ENCODE data around the gene ZNF526. TPM values are rescaled to one million over a fixed set of nuclear protein-coding genes. Genes with fewer than 3 reads are reported as not detected.

Gene ZNF526
- polyA plus RNA-seq, 1 donor from 2014 or later: 2.1 TPM

DNA sequence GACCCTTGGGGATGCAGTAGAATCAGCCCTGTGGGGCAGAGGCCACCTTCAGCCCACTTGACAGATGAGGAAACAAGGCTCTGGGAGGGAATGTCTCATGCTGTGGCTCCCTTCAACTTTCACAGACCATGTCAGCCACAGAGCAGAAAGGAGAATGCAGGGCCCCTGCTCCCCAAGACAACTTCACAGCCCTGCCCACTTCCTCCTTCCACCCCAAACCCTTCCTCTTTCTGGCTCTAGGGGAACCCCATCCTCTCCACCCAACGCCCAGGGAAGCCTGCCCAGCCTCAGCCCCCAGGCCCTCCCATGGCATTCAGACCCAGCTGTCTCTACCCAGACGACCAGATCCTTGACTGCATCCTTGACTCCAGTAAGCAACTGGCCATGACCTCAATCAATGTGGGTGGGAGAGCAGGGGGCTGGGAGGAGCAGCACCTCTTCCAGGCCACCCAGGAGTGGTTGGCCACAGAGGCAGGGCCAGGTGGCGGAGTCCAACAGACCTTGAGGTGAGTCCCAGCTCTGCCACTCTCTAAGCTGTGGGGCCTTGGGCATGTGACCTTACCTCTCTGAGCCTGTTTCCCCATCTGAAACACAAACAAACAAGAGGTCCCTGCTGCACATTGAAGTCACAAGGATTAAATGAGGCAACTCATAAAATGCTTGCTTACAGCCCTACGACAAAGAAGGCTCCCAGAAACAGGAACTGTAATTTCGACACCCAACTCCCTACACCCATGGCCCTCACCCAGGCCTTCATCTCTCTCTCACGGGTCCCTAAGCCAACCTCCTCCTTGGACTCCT, 18.4 kb upstream of the ZNF526 start:
- peaks cover 3% of the 10 kb centered on the region for H4K20me1 ChIP-seq (ENCODE audit: insufficient read depth)
- H3K4me3 ChIP-seq (ENCODE audit: low read length): no peak overlapping the region
- no peak overlapping the region for H3K4me2 ChIP-seq (ENCODE audit: low read length)
- H3F3A ChIP-seq (ENCODE audit: insufficient read depth, low read length, poor library complexity, severe bottlenecking): no peaks in the 10 kb centered on the region
- H2AFZ ChIP-seq (ENCODE audit: low read depth, low read length): no peak overlapping the region
- H3K9me3 ChIP-seq (ENCODE audit: low read length): no peaks in the 10 kb centered on the region
- no peaks in the 10 kb centered on the region for H3K9me2 ChIP-seq (ENCODE audit: insufficient read depth, low read length)
- TF ChIP-seq, protein P1, sequence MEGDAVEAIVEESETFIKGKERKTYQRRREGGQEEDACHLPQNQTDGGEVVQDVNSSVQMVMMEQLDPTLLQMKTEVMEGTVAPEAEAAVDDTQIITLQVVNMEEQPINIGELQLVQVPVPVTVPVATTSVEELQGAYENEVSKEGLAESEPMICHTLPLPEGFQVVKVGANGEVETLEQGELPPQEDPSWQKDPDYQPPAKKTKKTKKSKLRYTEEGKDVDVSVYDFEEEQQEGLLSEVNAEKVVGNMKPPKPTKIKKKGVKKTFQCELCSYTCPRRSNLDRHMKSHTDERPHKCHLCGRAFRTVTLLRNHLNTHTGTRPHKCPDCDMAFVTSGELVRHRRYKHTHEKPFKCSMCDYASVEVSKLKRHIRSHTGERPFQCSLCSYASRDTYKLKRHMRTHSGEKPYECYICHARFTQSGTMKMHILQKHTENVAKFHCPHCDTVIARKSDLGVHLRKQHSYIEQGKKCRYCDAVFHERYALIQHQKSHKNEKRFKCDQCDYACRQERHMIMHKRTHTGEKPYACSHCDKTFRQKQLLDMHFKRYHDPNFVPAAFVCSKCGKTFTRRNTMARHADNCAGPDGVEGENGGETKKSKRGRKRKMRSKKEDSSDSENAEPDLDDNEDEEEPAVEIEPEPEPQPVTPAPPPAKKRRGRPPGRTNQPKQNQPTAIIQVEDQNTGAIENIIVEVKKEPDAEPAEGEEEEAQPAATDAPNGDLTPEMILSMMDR (IDR thresholded peaks at IDR 0.05; ENCODE audit: poor library complexity, severe bottlenecking): no peak
- TF ChIP-seq EZH2 (IDR thresholded peaks at IDR 0.05; ENCODE audit: borderline replicate concordance, insufficient read depth, low read length, poor library complexity, severe bottlenecking) (no peak), MXI1 (conservative IDR thresholded peaks at IDR 0.05; ENCODE audit: poor library complexity, severe bottlenecking) (no peak), EP300 (conservative IDR thresholded peaks at IDR 0.05; ENCODE audit: poor library complexity, severe bottlenecking) (no peak), RAD21 (conservative IDR thresholded peaks at IDR 0.05) (no peak), POLR2AphosphoS5 (IDR thresholded peaks at IDR 0.05) (no peak), TAF1 (IDR thresholded peaks at IDR 0.05; ENCODE audit: low read depth) (no peak), SMC3 (conservative IDR thresholded peaks at IDR 0.05; ENCODE audit: poor library complexity) (no peak)
- TF ChIP-seq, protein P2, sequence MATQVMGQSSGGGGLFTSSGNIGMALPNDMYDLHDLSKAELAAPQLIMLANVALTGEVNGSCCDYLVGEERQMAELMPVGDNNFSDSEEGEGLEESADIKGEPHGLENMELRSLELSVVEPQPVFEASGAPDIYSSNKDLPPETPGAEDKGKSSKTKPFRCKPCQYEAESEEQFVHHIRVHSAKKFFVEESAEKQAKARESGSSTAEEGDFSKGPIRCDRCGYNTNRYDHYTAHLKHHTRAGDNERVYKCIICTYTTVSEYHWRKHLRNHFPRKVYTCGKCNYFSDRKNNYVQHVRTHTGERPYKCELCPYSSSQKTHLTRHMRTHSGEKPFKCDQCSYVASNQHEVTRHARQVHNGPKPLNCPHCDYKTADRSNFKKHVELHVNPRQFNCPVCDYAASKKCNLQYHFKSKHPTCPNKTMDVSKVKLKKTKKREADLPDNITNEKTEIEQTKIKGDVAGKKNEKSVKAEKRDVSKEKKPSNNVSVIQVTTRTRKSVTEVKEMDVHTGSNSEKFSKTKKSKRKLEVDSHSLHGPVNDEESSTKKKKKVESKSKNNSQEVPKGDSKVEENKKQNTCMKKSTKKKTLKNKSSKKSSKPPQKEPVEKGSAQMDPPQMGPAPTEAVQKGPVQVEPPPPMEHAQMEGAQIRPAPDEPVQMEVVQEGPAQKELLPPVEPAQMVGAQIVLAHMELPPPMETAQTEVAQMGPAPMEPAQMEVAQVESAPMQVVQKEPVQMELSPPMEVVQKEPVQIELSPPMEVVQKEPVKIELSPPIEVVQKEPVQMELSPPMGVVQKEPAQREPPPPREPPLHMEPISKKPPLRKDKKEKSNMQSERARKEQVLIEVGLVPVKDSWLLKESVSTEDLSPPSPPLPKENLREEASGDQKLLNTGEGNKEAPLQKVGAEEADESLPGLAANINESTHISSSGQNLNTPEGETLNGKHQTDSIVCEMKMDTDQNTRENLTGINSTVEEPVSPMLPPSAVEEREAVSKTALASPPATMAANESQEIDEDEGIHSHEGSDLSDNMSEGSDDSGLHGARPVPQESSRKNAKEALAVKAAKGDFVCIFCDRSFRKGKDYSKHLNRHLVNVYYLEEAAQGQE (IDR thresholded peaks at IDR 0.05; ENCODE audit: borderline replicate concordance): no peak
- H3K36me3 ChIP-seq (ENCODE audit: insufficient read depth, low read length): peaks cover 7% of the 10 kb centered on the region
- H3K79me2 ChIP-seq (replicated peaks; ENCODE audit: insufficient read depth, low read length): no peaks in the 10 kb centered on the region
- no peaks in the 10 kb centered on the region for H3K27me3 ChIP-seq (ENCODE audit: insufficient read depth, low read depth, low read length)
- H3K27ac ChIP-seq (ENCODE audit: low read length): no peak overlapping the region
- no peak overlapping the region for H3K9ac ChIP-seq (ENCODE audit: low read length)

- no peak overlapping the region for H3K4me2 ChIP-seq (ENCODE audit: low read length)
- H3F3A ChIP-seq (ENCODE audit: insufficient read depth, low read length, poor library complexity, severe bottlenecking): no peaks in the 10 kb centered on the region
- H4K20me1 ChIP-seq (ENCODE audit: insufficient read depth): peaks cover 3% of the 10 kb centered on the region
- TF ChIP-seq SMC3 (conservative IDR thresholded peaks at IDR 0.05; ENCODE audit: poor library complexity) (no peak), RAD21 (conservative IDR thresholded peaks at IDR 0.05) (no peak), EZH2 (IDR thresholded peaks at IDR 0.05; ENCODE audit: borderline replicate concordance, insufficient read depth, low read length, poor library complexity, severe bottlenecking) (no peak), POLR2AphosphoS5 (IDR thresholded peaks at IDR 0.05) (no peak), EP300 (conservative IDR thresholded peaks at IDR 0.05; ENCODE audit: poor library complexity, severe bottlenecking) (no peak), MXI1 (conservative IDR thresholded peaks at IDR 0.05; ENCODE audit: poor library complexity, severe bottlenecking) (no peak), TAF1 (IDR thresholded peaks at IDR 0.05; ENCODE audit: low read depth) (no peak)
- TF ChIP-seq, protein P1 (IDR thresholded peaks at IDR 0.05; ENCODE audit: poor library complexity, severe bottlenecking): no peak
- TF ChIP-seq, protein P2 (IDR thresholded peaks at IDR 0.05; ENCODE audit: borderline replicate concordance): no peak
- H2AFZ ChIP-seq (ENCODE audit: low read depth, low read length): no peak overlapping the region
- no peak overlapping the region for H3K27ac ChIP-seq (ENCODE audit: low read length)
- no peak overlapping the region for H3K4me3 ChIP-seq (ENCODE audit: low read length)
- H3K27me3 ChIP-seq (ENCODE audit: insufficient read depth, low read depth, low read length): no peaks in the 10 kb centered on the region
- peaks cover 7% of the 10 kb centered on the region for H3K36me3 ChIP-seq (ENCODE audit: insufficient read depth, low read length)
- H3K9me3 ChIP-seq (ENCODE audit: low read length): no peaks in the 10 kb centered on the region
- no peaks in the 10 kb centered on the region for H3K9me2 ChIP-seq (ENCODE audit: insufficient read depth, low read length)
- H3K79me2 ChIP-seq (replicated peaks; ENCODE audit: insufficient read depth, low read length): no peaks in the 10 kb centered on the region
- H3K9ac ChIP-seq (ENCODE audit: low read length): no peak overlapping the region
Observed at GRCh38 chr19:42202290-42202880, 17.7 kb upstream of the ZNF526 start.

All from neural cell (in vitro differentiated cells).